HG02938 (cell line): ENCODE data around the gene NPEPPS.
"Not testable (repeated sequence)": the region's sequence is repeated elsewhere in the genome, so short reads cannot be mapped to it uniquely, and the experiment has no call there.

Source experiments
- ATAC-seq: cut with Tn5 transposase; IDR thresholded peaks from one replicate; pipeline ENCODE4 v1.9.1; 2021; ENCODE audit warnings: mild to moderate bottlenecking, moderate library complexity; ENCODE audit not compliant: unreplicated experiment

Gene NPEPPS

GRCh38 chr17:47530557-47531232, at the start of gene NPEPPS:
NPEPPS (plus strand) TSS chr17:47531108; CDS start chr17:47531301, 193 bp downstream.
- peak; percentile 55 for ATAC-seq

- ATAC-seq = not testable (repeated sequence)
Measured at GRCh38 chr17:47491841-47492212, 39.1 kb upstream of the NPEPPS start.

- ATAC-seq = not testable (repeated sequence)
Measured at GRCh38 chr17:47499074-47499473, 31.8 kb upstream of the NPEPPS start.

- ATAC-seq = not testable (repeated sequence)
Measured at GRCh38 chr17:47499494-47499893, 31.4 kb upstream of the NPEPPS start.

GRCh38 chr17:47500620-47501019, 30.3 kb upstream of the NPEPPS start:
- ATAC-seq = not testable (repeated sequence)

- ATAC-seq = not testable (repeated sequence)
Measured at GRCh38 chr17:47502122-47502731, 28.7 kb upstream of the NPEPPS start.

GRCh38 chr17:47502776-47503455, 28.0 kb upstream of the NPEPPS start:
- not testable (repeated sequence) for ATAC-seq

- ATAC-seq = not testable (repeated sequence)
Measured at GRCh38 chr17:47511701-47512146, 19.2 kb upstream of the NPEPPS start.

- ATAC-seq = not testable (repeated sequence)
Measured at GRCh38 chr17:47513301-47513700, 17.6 kb upstream of the NPEPPS start.

GRCh38 chr17:47518880-47519279, 12.0 kb upstream of the NPEPPS start:
- ATAC-seq = not testable (repeated sequence)

- not testable (repeated sequence) for ATAC-seq
Measured at GRCh38 chr17:47519365-47519764, 11.5 kb upstream of the NPEPPS start.

GRCh38 chr17:47520279-47520678, 10.6 kb upstream of the NPEPPS start:
- not testable (repeated sequence) for ATAC-seq

- ATAC-seq = not testable (repeated sequence)
Measured at GRCh38 chr17:47521434-47521833, 9.5 kb upstream of the NPEPPS start.

- not testable (repeated sequence) for ATAC-seq
Measured at GRCh38 chr17:47522341-47522740, 8.6 kb upstream of the NPEPPS start.

- peak; percentile 47 for ATAC-seq
Measured at GRCh38 chr17:47531233-47531820, 419 bp downstream of the NPEPPS start.

GRCh38 chr17:47539085-47539484, 8.2 kb downstream of the NPEPPS start:
- ATAC-seq = not testable (repeated sequence)

GRCh38 chr17:47541676-47542075, 10.8 kb downstream of the NPEPPS start:
- not testable (repeated sequence) for ATAC-seq

- ATAC-seq = not testable (repeated sequence)
Measured at GRCh38 chr17:47544327-47544726, 13.4 kb downstream of the NPEPPS start.

- not testable (repeated sequence) for ATAC-seq
Measured at GRCh38 chr17:47554733-47555132, 23.8 kb downstream of the NPEPPS start.

- ATAC-seq = not testable (repeated sequence)
Measured at GRCh38 chr17:47556108-47556507, 25.2 kb downstream of the NPEPPS start.

- ATAC-seq = not testable (repeated sequence)
Measured at GRCh38 chr17:47560517-47561043, 29.7 kb downstream of the NPEPPS start.
